ENCODE measurements around the gene ZIM2. TPM values are rescaled to one million over a fixed set of nuclear protein-coding genes. Genes with fewer than 3 reads are reported as not detected.

The ZIM2 gene
- total RNA-seq, 1 experiment from 2014 or later: not detected

DNA sequence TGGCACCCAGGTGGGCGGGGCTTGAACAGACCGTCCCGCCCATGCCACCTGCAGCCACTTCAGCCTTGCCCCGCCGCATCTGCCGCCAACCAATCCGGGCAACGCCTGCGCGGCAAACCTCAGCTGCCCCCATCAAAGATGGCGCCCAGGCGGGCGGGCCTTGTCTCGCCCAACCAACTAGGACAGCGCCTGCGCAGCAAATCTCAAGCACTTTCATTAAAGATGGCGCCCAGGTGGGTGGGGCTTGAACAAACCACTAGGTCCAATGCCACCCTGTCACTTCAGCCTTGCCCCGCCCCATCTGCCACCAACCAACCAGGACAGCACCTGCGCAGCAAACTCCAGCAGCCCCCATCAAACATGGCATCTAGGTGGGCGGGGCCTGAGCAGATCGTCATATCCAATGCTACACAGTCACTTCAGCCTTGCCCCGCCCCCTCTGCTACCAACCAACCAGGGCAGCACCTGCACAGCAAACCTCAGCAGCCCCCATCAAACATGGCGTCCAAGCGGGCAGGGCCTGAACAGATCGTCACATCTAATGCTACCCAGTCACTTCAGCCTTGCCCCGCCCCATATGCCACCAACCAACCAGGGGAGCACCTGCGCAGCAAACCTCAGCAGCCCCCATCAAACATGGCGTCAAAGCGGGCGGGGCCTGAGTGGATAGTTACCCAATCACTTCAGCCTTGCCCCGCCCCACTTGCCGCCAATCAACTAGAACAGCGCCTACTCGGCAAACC, 1.4 kb downstream of the ZIM2 start:
- no TSS peak for BruUV-seq (replicated peaks)
- intact Hi-C loops (cut with micrococcal nuclease): no loop called here
- CTCF ChIA-PET: no interaction called here

DNA sequence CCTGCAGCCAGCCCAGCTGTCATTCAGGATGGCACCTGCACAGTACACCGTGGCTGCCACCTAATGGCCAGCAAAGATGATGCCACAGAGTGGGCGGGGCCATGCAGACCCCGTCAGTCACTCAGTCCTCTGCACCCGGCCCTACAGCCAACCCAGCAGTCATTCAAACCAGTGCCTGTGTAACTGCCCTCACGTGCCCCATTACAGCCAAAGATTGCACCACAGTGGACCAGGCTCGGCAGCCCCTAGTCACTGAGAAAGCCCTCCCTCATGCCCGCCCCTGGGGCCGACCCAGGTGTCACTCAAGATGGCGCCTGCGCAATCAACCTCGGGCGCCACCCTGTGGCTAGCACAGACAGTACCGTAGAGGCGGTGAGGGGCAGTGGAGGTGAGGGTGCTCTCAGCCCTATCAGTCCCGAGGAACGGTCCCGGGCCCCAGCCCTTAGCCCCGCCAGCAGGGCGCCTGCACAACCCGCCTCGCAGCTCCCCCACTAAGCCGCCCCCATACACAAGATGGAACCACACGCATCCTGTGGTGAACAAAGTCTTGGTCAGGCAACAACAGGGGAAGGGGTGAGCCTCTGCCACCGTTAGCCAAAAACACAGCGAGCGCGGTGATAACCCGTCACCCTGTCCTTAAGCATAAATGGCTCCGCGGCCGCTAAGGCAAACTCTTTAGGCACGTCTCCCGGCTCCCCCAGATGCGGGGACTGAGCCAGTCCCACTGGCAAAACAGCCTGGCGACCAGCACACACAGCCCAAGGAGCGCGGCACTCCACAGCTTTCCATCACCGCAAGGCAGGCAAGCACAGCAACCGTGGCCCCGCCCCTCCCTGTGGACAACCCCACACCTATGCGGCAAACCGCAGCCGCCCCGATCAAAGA, 2.3 kb downstream of the ZIM2 start:
- intact Hi-C loops (cut with micrococcal nuclease): no loop called here
- BruUV-seq (replicated peaks): no TSS peak
- H3K36me3 Mint-ChIP-seq (ENCODE audit: insufficient read depth, unreplicated experiment): no peaks in the 10 kb centered on the region
- ChIA-PET POLR2A (no interaction called here), CTCF (no interaction called here)
- H3K4me3 Mint-ChIP-seq (ENCODE audit: unreplicated experiment): no peak overlapping the region
- H3K4me1 Mint-ChIP-seq (ENCODE audit: insufficient read depth, unreplicated experiment): no peaks in the 10 kb centered on the region
- no peaks in the 10 kb centered on the region for H3K27me3 Mint-ChIP-seq (ENCODE audit: insufficient read depth, unreplicated experiment)
- TF ChIP-seq, protein P1, sequence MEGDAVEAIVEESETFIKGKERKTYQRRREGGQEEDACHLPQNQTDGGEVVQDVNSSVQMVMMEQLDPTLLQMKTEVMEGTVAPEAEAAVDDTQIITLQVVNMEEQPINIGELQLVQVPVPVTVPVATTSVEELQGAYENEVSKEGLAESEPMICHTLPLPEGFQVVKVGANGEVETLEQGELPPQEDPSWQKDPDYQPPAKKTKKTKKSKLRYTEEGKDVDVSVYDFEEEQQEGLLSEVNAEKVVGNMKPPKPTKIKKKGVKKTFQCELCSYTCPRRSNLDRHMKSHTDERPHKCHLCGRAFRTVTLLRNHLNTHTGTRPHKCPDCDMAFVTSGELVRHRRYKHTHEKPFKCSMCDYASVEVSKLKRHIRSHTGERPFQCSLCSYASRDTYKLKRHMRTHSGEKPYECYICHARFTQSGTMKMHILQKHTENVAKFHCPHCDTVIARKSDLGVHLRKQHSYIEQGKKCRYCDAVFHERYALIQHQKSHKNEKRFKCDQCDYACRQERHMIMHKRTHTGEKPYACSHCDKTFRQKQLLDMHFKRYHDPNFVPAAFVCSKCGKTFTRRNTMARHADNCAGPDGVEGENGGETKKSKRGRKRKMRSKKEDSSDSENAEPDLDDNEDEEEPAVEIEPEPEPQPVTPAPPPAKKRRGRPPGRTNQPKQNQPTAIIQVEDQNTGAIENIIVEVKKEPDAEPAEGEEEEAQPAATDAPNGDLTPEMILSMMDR (IDR thresholded peaks at IDR 0.05; ENCODE audit: unreplicated experiment): no peak
- H3K27ac Mint-ChIP-seq (ENCODE audit: low read depth, unreplicated experiment): no peak overlapping the region
- no peak for DNase-seq (ENCODE audit: unreplicated experiment)
- H3K9me3 Mint-ChIP-seq (ENCODE audit: unreplicated experiment): peaks cover 46% of the 10 kb centered on the region

More for the DNA sequence above, 1.4 kb downstream of the ZIM2 start:
- Mint-ChIP-seq H3K27ac (ENCODE audit: low read depth, unreplicated experiment) (no peak overlapping the region), H3K9me3 (ENCODE audit: unreplicated experiment) (peaks cover 38% of the 10 kb centered on the region), H3K4me1 (ENCODE audit: insufficient read depth, unreplicated experiment) (no peaks in the 10 kb centered on the region), H3K36me3 (ENCODE audit: insufficient read depth, unreplicated experiment) (no peaks in the 10 kb centered on the region), H3K4me3 (ENCODE audit: unreplicated experiment) (no peak overlapping the region), H3K27me3 (ENCODE audit: insufficient read depth, unreplicated experiment) (no peaks in the 10 kb centered on the region)
- POLR2A ChIA-PET: no interaction called here
- TF ChIP-seq, protein P1 (IDR thresholded peaks at IDR 0.05; ENCODE audit: unreplicated experiment): no peak
- DNase-seq (ENCODE audit: unreplicated experiment): no peak

DNA sequence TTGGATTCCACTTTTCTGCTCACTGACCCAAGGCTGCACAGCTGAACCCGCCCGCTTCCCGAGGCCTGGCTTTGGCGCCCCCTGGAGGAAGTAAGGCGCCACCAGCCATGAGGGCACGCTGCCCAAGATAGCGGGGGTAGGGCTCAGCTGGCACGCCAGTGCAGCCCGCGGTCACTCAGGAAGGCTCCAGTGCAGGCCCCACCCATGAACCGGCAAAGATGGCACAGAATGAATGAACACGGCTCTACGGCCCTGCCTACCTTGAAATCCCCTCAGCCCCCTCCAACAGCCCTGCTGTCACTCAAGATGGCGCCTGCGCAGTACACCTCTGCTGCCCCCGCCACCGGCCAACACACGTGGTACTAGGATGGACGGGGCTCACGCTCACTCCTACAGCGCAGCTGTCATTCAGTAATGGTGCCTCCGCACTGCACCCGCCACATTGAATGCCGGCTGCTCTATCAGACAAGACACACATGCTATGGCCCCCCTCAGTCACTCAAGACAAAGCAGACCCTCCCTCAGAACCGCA, 3.0 kb downstream of the ZIM2 start:
- Mint-ChIP-seq H3K27ac (ENCODE audit: low read depth, unreplicated experiment) (no peak overlapping the region), H3K4me3 (ENCODE audit: unreplicated experiment) (no peak overlapping the region), H3K9me3 (ENCODE audit: unreplicated experiment) (peaks cover 52% of the 10 kb centered on the region), H3K36me3 (ENCODE audit: insufficient read depth, unreplicated experiment) (no peaks in the 10 kb centered on the region), H3K27me3 (ENCODE audit: insufficient read depth, unreplicated experiment) (no peaks in the 10 kb centered on the region), H3K4me1 (ENCODE audit: insufficient read depth, unreplicated experiment) (no peaks in the 10 kb centered on the region)
- ChIA-PET CTCF (interaction anchor here (0.6 to 0.7 kb wide), 2 partner anchors 436 to 1215 kb away, joined by 3 to 7 read pairs; no protein-coding TSS in a partner anchor), POLR2A (no interaction called here)
- intact Hi-C loops (cut with micrococcal nuclease): no loop called here
- no peak for DNase-seq (ENCODE audit: unreplicated experiment)
- TF ChIP-seq, protein P1 (IDR thresholded peaks at IDR 0.05; ENCODE audit: unreplicated experiment): no peak
- no TSS peak for BruUV-seq (replicated peaks)

DNA sequence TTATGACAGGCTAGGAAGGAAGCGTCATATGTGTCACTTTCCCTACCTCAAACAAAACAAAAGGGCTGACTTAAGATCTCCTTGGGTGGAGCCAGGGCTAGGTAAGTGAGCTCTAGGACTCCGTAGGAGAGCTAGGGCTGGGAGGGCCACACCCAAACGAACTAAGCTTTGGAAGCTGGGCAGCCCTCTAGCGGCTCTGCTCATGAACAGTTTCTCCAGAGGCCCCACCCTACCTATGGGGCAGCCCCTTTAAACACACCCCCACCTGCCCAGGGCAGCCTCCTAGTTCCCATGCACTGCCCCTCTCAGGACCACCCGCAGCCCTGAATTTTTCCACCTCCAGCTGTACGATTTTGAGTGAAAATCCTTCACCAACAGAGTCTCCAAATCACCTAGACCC, 3.5 kb downstream of the ZIM2 start:
- Mint-ChIP-seq H3K27ac (ENCODE audit: low read depth, unreplicated experiment) (no peak overlapping the region), H3K9me3 (ENCODE audit: unreplicated experiment) (peaks cover 58% of the 10 kb centered on the region), H3K4me1 (ENCODE audit: insufficient read depth, unreplicated experiment) (no peaks in the 10 kb centered on the region), H3K4me3 (ENCODE audit: unreplicated experiment) (no peak overlapping the region), H3K27me3 (ENCODE audit: insufficient read depth, unreplicated experiment) (no peaks in the 10 kb centered on the region), H3K36me3 (ENCODE audit: insufficient read depth, unreplicated experiment) (no peaks in the 10 kb centered on the region)
- BruUV-seq (replicated peaks): no TSS peak
- DNase-seq (ENCODE audit: unreplicated experiment): no peak
- intact Hi-C loops (cut with micrococcal nuclease): no loop called here
- CTCF ChIA-PET: interaction anchor here (0.6 to 0.7 kb wide), 2 partner anchors 437 to 1215 kb away, joined by 3 to 7 read pairs; no protein-coding TSS in a partner anchor
- POLR2A ChIA-PET: no interaction called here
- TF ChIP-seq, protein P1 (IDR thresholded peaks at IDR 0.05; ENCODE audit: unreplicated experiment): no peak
